ENCODE measurements around the gene PURB. TPM values are rescaled to one million over a fixed set of nuclear protein-coding genes. Genes with fewer than 3 reads are reported as not detected.

PURB gene
- total and polyA plus RNA-seq, 9 of the 15 experiments (the other 6 are each of a cell fraction or from before 2014, with no cell fraction given) = 1.6 to 14.1 (median 8.8) TPM

DNA sequence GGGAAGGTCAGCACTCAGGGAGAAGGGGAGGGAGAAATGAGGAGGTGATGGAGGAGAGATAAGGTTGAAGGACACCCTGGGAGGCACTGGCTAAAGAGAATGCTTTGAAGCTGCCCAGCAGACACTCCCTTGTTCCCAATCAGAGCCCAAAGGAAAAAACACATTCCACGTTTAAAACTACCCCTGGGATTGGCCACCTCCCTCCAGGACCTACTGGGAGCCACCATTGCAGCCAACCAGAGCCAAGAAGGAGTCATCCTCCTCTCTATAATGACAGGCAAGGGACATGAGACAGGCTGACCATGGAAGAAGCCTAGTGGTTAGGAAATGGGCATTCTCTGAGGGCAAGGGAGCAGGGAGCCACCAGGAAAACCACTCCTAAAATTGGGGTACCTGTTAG, 49.7 kb upstream of the PURB start:
- Histone ChIP-seq H3K36me3 (ENCODE audit: control insufficient read depth, insufficient read depth, low read length) (no peaks in the 10 kb centered on the region), H4K20me1 (replicated peaks; ENCODE audit: control insufficient read depth, insufficient read depth, low read length) (no peaks in the 10 kb centered on the region), H3K9ac (ENCODE audit: insufficient read depth in 1 of 2, low read depth in 2 of 2, low read length in 2 of 2) (no peak overlapping the region), H3K9me1 (ENCODE audit: control insufficient read depth, insufficient read depth, low read length) (no peaks in the 10 kb centered on the region), H3K4me1 (replicated peaks in 1 of 2; ENCODE audit: control insufficient read depth in 2 of 2, insufficient read depth in 2 of 2, low read length in 2 of 2) (no peaks in the 10 kb centered on the region; a peak in 2 of 5 replicates), H3K4me2 (ENCODE audit: insufficient read depth, low read length) (no peak overlapping the region), H2AFZ (ENCODE audit: low read depth, low read length) (no peak overlapping the region), H3K27me3 (ENCODE audit: control insufficient read depth in 2 of 2, insufficient read depth in 2 of 2, low read length in 2 of 2) (no peaks in the 10 kb centered on the region), H3K9me3 (replicated peaks; ENCODE audit: control insufficient read depth, insufficient read depth, low read depth, low read length) (peaks cover 2% of the 10 kb centered on the region; the same call in 1 of the 2 replicates), H3K27ac (ENCODE audit: extremely low read depth, low read depth, low read length) (no peak overlapping the region), H3K79me2 (ENCODE audit: control insufficient read depth, insufficient read depth, low read length) (no peaks in the 10 kb centered on the region), H3K4me3 (no peak overlapping the region)
- DNase-seq (ENCODE audit: extremely low read depth in 1 of 4, low spot score in 3 of 4) (no peak), ATAC-seq (no peak), FAIRE-seq (no peak)
- POLR2A ChIA-PET = no interaction called here
- CTCF ChIA-PET (ENCODE audit: low intra/inter-chr PET ratio) = no interaction called here
- WGBS (ENCODE audit: insufficient coverage, low coverage, missing lambda C conversion rate) = 0% methylated on average over 1 of the region's 1 CpG
- TF ChIP-seq SNAPC5 (CRISPR knock-in tag; IDR thresholded peaks at IDR 0.05) (no peak), ZEB2 (IDR thresholded peaks at IDR 0.05) (no peak), NR3C1 (CRISPR knock-in tag; IDR thresholded peaks at IDR 0.05) (no peak), ZNF780A (CRISPR knock-in tag; IDR thresholded peaks at IDR 0.05) (no peak), ZNF655 (CRISPR knock-in tag; IDR thresholded peaks at IDR 0.05) (no peak), CBX3 (IDR thresholded peaks at IDR 0.05; ENCODE audit: borderline replicate concordance in 1 of 2, low read length in 2 of 2) (no peak), FUS (optimal IDR thresholded peaks at IDR 0.05; ENCODE audit: low read depth, low read length) (no peak), ZNF3 (CRISPR knock-in tag; IDR thresholded peaks at IDR 0.05) (no peak), RNF2 (IDR thresholded peaks at IDR 0.05) (no peak), ESRRA (IDR thresholded peaks at IDR 0.05; ENCODE audit: borderline replicate concordance, low read depth) (no peak), NFATC3 (IDR thresholded peaks at IDR 0.05) (no peak)
- intact Hi-C loops (cut with micrococcal nuclease) = no loop called here
- in situ Hi-C loops (cut with MboI) = no loop called here
- BruUV-seq (replicated peaks) = no TSS peak

All from K562 (cell line).